Middle frontal gyrus (tissue), 1 donor: ENCODE results near the gene PIP5KL1.

Experiments
- DNase-seq: peaks from one replicate; pipeline ENCODE4 v3.0.0-alpha.2; 2015; ENCODE audit warnings: low spot score; ENCODE audit errors: extremely low spot score

The PIP5KL1 gene

GRCh38 chr9:127968700-127969383 is 38.3 kb upstream of the PIP5KL1 start:
- DNase-seq = no peak

GRCh38 chr9:127968042-127968441 is 37.5 kb upstream of the PIP5KL1 start:
- DNase-seq = no peak

- DNase-seq = no peak
Observed at GRCh38 chr9:127967151-127967809, 36.7 kb upstream of the PIP5KL1 start.

- no peak for DNase-seq
Observed at GRCh38 chr9:127966416-127967150, 36.0 kb upstream of the PIP5KL1 start.

GRCh38 chr9:127965953-127966352 is 35.4 kb upstream of the PIP5KL1 start:
- DNase-seq = no peak

GRCh38 chr9:127963359-127964064 is 32.9 kb upstream of the PIP5KL1 start:
- DNase-seq = no peak

- no peak for DNase-seq
Observed at GRCh38 chr9:127963041-127963358, 32.4 kb upstream of the PIP5KL1 start.

GRCh38 chr9:127962278-127962677 is 31.7 kb upstream of the PIP5KL1 start:
- DNase-seq = no peak

GRCh38 chr9:127961613-127962155 is 31.1 kb upstream of the PIP5KL1 start:
- DNase-seq = no peak

GRCh38 chr9:127961155-127961490 is 30.5 kb upstream of the PIP5KL1 start:
- no peak for DNase-seq

- no peak for DNase-seq
Observed at GRCh38 chr9:127960410-127961154, 30.0 kb upstream of the PIP5KL1 start.

GRCh38 chr9:127959841-127960409 is 29.3 kb upstream of the PIP5KL1 start:
- DNase-seq = no peak

- no peak for DNase-seq
Observed at GRCh38 chr9:127959398-127959797, 28.8 kb upstream of the PIP5KL1 start.

GRCh38 chr9:127958728-127959127 is 28.2 kb upstream of the PIP5KL1 start:
- no peak for DNase-seq

GRCh38 chr9:127955294-127956015 is 24.9 kb upstream of the PIP5KL1 start:
- no peak for DNase-seq

GRCh38 chr9:127954831-127955293 is 24.3 kb upstream of the PIP5KL1 start:
- DNase-seq = peak; percentile 73

GRCh38 chr9:127953768-127954505 is 23.4 kb upstream of the PIP5KL1 start:
- DNase-seq = no peak

- DNase-seq = no peak
Observed at GRCh38 chr9:127953154-127953553, 22.6 kb upstream of the PIP5KL1 start.
